Gastroesophageal sphincter (tissue), 3 donors: ENCODE results near the gene S1PR2.

Source experiments
- CTCF ChIP-seq, 4 experiments: fragments of 200-600 bp in 2 of 4; fragments of 450-650 bp in 2 of 4; sonication (generic) in 1 of 4; IDR thresholded peaks; one replicate each; pipeline ENCODE4 v1.5.1; 2017 to 2019; ENCODE audit warnings: antibody characterized with exemption in 4 of 4, mild to moderate bottlenecking in 2 of 4, moderate library complexity in 2 of 4
- EP300 ChIP-seq: sonication (generic); formaldehyde crosslinking; IDR thresholded peaks from one replicate; pipeline ENCODE4 v1.6.1; 2017; ENCODE audit warnings: antibody characterized with exemption, mild to moderate bottlenecking
- POLR2A ChIP-seq, 2 donors: fragments of 450-650 bp; IDR thresholded peaks; one replicate each; pipeline ENCODE4 v1.6.1; 2017; ENCODE audit warnings: antibody characterized with exemption in 2 of 2, mild to moderate bottlenecking in 2 of 2, moderate library complexity in 1 of 2
- POLR2AphosphoS5 ChIP-seq: sonication (generic); formaldehyde crosslinking; IDR thresholded peaks from one replicate; pipeline ENCODE4 v1.6.1; 2017; ENCODE audit warnings: antibody characterized with exemption

GRCh38 chr19:10237702-10238101, 6.6 kb upstream of the S1PR2 start:
- TF ChIP-seq CTCF (IDR thresholded peaks at IDR 0.05) (no peak), EP300 (no peak), POLR2A (IDR thresholded peaks at IDR 0.05) (no peak), POLR2AphosphoS5 (no peak)
